Iris pigment epithelial cell (primary cell): ENCODE results near the gene KLF4.

ENCODE experiments used
- DNase-seq: peaks from one replicate; pipeline ENCODE4 v3.0.0-alpha.2; 2011; ENCODE audit warnings: low read depth

Gene KLF4

GRCh38 chr9:107447834-107448233, 41.7 kb downstream of the KLF4 start:
- no peak for DNase-seq

- no peak for DNase-seq
These were observed 42.5 kb downstream of the KLF4 start for GRCh38 chr9:107447081-107447480.

- DNase-seq: no peak
These were observed 43.1 kb downstream of the KLF4 start for GRCh38 chr9:107446491-107446890.

- no peak for DNase-seq
These were observed 45.8 kb downstream of the KLF4 start for GRCh38 chr9:107443786-107444185.

- no peak for DNase-seq
These were observed 49.5 kb downstream of the KLF4 start for GRCh38 chr9:107439991-107440456.

- peak; percentile 29 for DNase-seq
These were observed 51.1 kb downstream of the KLF4 start for GRCh38 chr9:107438211-107439031.

GRCh38 chr9:107437716-107438115, 51.9 kb downstream of the KLF4 start:
- no peak for DNase-seq

- DNase-seq: no peak
These were observed 54.2 kb downstream of the KLF4 start for GRCh38 chr9:107435415-107435814.
